A549 (cell line): ENCODE data around the gene RASGEF1C. TPM values are rescaled to one million over a fixed set of nuclear protein-coding genes. Genes with fewer than 3 reads are reported as not detected.

Source experiments
- ATAC-seq, 2 experiments: fragments of 200-7000 bp in 1 of 2; fragments of >200 bp in 1 of 2; cut with Nextera tagmentation in 1 of 2; cut with Tn5 transposase in 1 of 2; 3 replicates each; pipeline versions ENCODE4 v1.8.0 to v1.9.1; 2018 to 2020; ENCODE audit warnings: mild to moderate bottlenecking in 1 of 2, moderate library complexity in 1 of 2
- CTCF ChIA-PET: fragments of 300-600 bp; sonication (Branson Sonifier 250); formaldehyde crosslinking; extraction: SDS; loops from one replicate; lab custom pipeline; 2021; ENCODE audit warnings: antibody characterized with exemption, inconsistent platforms; lab: Yijun Ruan, JAX
- POLR2A ChIA-PET: fragments of 350-600 bp; formaldehyde crosslinking; extraction: SDS; loops from one replicate; lab custom pipeline; 2021; ENCODE audit warnings: antibody characterized with exemption, inconsistent platforms; lab: Yijun Ruan, JAX
- DNase-seq, 2 experiments: peaks; one replicate each; pipeline versions ENCODE4 v3.0.0 to v3.0.0-alpha.2; 2011 to 2016; ENCODE audit warnings: low read depth in 1 of 2, low spot score in 1 of 2
- FAIRE-seq: peaks from 2 replicates; lab custom pipeline; 2011; peaks lifted over from hg19 to GRCh38; lab: Jason Lieb, UNC
- H3K27ac ChIP-seq, 2 experiments: fragments of >200 bp; sonication (Bioruptor Twin); formaldehyde crosslinking; 3 replicates each; pipeline ENCODE4 v1.5.1; 2016 to 2017
- H3K4me1 ChIP-seq: fragments of >200 bp; sonication (Bioruptor Twin); formaldehyde crosslinking; 3 replicates; pipeline ENCODE4 v1.6.1; 2016
- H3K4me2 ChIP-seq: fragments of >200 bp; sonication (Bioruptor Twin); formaldehyde crosslinking; 3 replicates; pipeline ENCODE4 v1.6.1; 2016
- H3K4me3 ChIP-seq: fragments of >200 bp; sonication (Bioruptor Twin); formaldehyde crosslinking; 3 replicates; pipeline ENCODE4 v1.5.1; 2016
- H3K9me3 ChIP-seq: fragments of >200 bp; sonication (Bioruptor Twin); formaldehyde crosslinking; 3 replicates; pipeline ENCODE4 v1.6.1; 2016
- CHD4 ChIP-seq: fragments of 200-600 bp; sonication (generic); IDR thresholded peaks from 2 replicates; pipeline ENCODE4 v1.6.1; 2016; ENCODE audit warnings: antibody characterized with exemption, mild to moderate bottlenecking, borderline replicate concordance
- EHF ChIP-seq: fragments of 250-450 bp; sonication (Bioruptor Pico); IDR thresholded peaks from 2 replicates; pipeline ENCODE4 v1.5.0; 2020; ENCODE audit warnings: mild to moderate bottlenecking
- EHMT2 ChIP-seq: fragments of 200-600 bp; sonication (generic); IDR thresholded peaks from 2 replicates; pipeline ENCODE4 v1.6.1; 2016; ENCODE audit warnings: antibody characterized with exemption, low read depth, mild to moderate bottlenecking, moderate library complexity
- EP300 ChIP-seq, 2 experiments: fragments of >200 bp; sonication (Bioruptor Twin); formaldehyde crosslinking; IDR thresholded peaks; 2 replicates in 1 of 2; 3 replicates in 1 of 2; pipeline ENCODE4 v1.6.1; 2016 to 2017
- ESRRA ChIP-seq: fragments of 150-350 bp; IDR thresholded peaks from 2 replicates; pipeline ENCODE4 v1.6.1; 2014; ENCODE audit warnings: mild to moderate bottlenecking, low read length, borderline replicate concordance
- HDAC2 ChIP-seq: fragments of 200-600 bp; sonication (generic); IDR thresholded peaks from 2 replicates; pipeline ENCODE4 v1.6.1; 2016
- HEYL ChIP-seq: fragments of 250-450 bp; sonication (Bioruptor Pico); IDR thresholded peaks from 2 replicates; pipeline ENCODE4 v1.8.0; 2021; ENCODE audit warnings: mild to moderate bottlenecking, moderate library complexity
- HOXB13 ChIP-seq: fragments of 250-450 bp; sonication (Bioruptor Pico); IDR thresholded peaks from 2 replicates; pipeline ENCODE4 v1.5.0; 2020; ENCODE audit warnings: low read depth, mild to moderate bottlenecking, moderate library complexity
- HOXB5 ChIP-seq: fragments of 250-450 bp; sonication (Bioruptor Pico); IDR thresholded peaks from 2 replicates; pipeline ENCODE4 v1.5.0; 2020; ENCODE audit warnings: mild to moderate bottlenecking, moderate library complexity
- JUN ChIP-seq, 2 experiments: fragments of >200 bp; sonication (Bioruptor Twin); formaldehyde crosslinking; IDR thresholded peaks; 2 replicates in 1 of 2; 3 replicates in 1 of 2; pipeline ENCODE4 v1.6.1; 2016 to 2017
- KDM5A ChIP-seq: fragments of 200-600 bp; sonication (generic); IDR thresholded peaks from 2 replicates; pipeline ENCODE4 v1.6.1; 2016; ENCODE audit warnings: antibody characterized with exemption, mild to moderate bottlenecking
- MAFK ChIP-seq: fragments of 450-650 bp; IDR thresholded peaks from 2 replicates; pipeline ENCODE4 v1.6.1; 2014; ENCODE audit not compliant: partially characterized antibody
- MAZ ChIP-seq: fragments of 150-350 bp; IDR thresholded peaks from 2 replicates; pipeline ENCODE4 v1.6.1; 2014; ENCODE audit warnings: antibody characterized with exemption, low read depth, low read length, borderline replicate concordance
- MYC ChIP-seq: IDR thresholded peaks from 2 replicates; pipeline ENCODE4 v1.6.1; 2012; ENCODE audit warnings: mild to moderate bottlenecking, inconsistent platforms, low read length, improper control_type of control experiment, borderline replicate concordance
- PBX3 ChIP-seq: IDR thresholded peaks from 2 replicates; pipeline ENCODE4 v1.6.1; 2012
- POLR2AphosphoS2 ChIP-seq: conservative IDR thresholded peaks from 2 replicates; pipeline ENCODE4 v1.6.1; 2012; ENCODE audit warnings: low read length, improper control_type of control experiment, inconsistent platforms
- RAD21 ChIP-seq, 2 experiments: fragments of >200 bp in 1 of 2; sonication (Bioruptor Twin) in 1 of 2; formaldehyde crosslinking in 1 of 2; IDR thresholded peaks in 1 of 2; conservative IDR thresholded peaks in 1 of 2; 2 replicates in 1 of 2; 3 replicates in 1 of 2; pipeline ENCODE4 v1.6.1; 2012 to 2018; ENCODE audit warnings: inconsistent platforms in 1 of 2
- RARB ChIP-seq: fragments of 250-450 bp; sonication (Bioruptor Pico); IDR thresholded peaks from 2 replicates; pipeline ENCODE4 v1.8.0; 2021; ENCODE audit warnings: mild to moderate bottlenecking, moderate library complexity
- RCOR1 ChIP-seq: fragments of 150-350 bp; IDR thresholded peaks from 2 replicates; pipeline ENCODE4 v1.6.1; 2014; ENCODE audit warnings: antibody characterized with exemption, low read length, low read depth
- RFX5 ChIP-seq: fragments of 450-650 bp; IDR thresholded peaks from 2 replicates; pipeline ENCODE4 v1.7.1; 2014; ENCODE audit warnings: antibody characterized with exemption, mild to moderate bottlenecking, moderate library complexity
- RNF2 ChIP-seq: fragments of 200-600 bp; sonication (generic); IDR thresholded peaks from 2 replicates; pipeline ENCODE4 v1.6.1; 2016; ENCODE audit warnings: low read depth, mild to moderate bottlenecking, antibody characterized with exemption, moderate library complexity, borderline replicate concordance
- SREBF2 ChIP-seq: fragments of 450-650 bp; IDR thresholded peaks from 2 replicates; pipeline ENCODE4 v1.6.1; 2014; ENCODE audit warnings: mild to moderate bottlenecking, moderate library complexity
- TFCP2L1 ChIP-seq: fragments of 250-450 bp; sonication (Bioruptor Pico); IDR thresholded peaks from 2 replicates; pipeline ENCODE4 v1.5.0; 2021; ENCODE audit warnings: mild to moderate bottlenecking
- ZC3H11A ChIP-seq: fragments of 450-650 bp; IDR thresholded peaks from 2 replicates; pipeline ENCODE4 v1.6.1; 2014; ENCODE audit warnings: antibody characterized with exemption, mild to moderate bottlenecking
- ZFP36 ChIP-seq: fragments of 450-650 bp; IDR thresholded peaks from 2 replicates; pipeline ENCODE4 v1.6.1; 2014; ENCODE audit warnings: borderline replicate concordance; ENCODE audit not compliant: partially characterized antibody
- ZNF302 ChIP-seq: fragments of 250-450 bp; sonication (Bioruptor Pico); IDR thresholded peaks from 2 replicates; pipeline ENCODE4 v1.9.0; 2021; ENCODE audit warnings: inconsistent platforms, mild to moderate bottlenecking, moderate library complexity
- ZSCAN20 ChIP-seq: fragments of 250-450 bp; sonication (Bioruptor Pico); IDR thresholded peaks from 2 replicates; pipeline ENCODE4 v1.8.0; 2022; ENCODE audit warnings: mild to moderate bottlenecking, moderate library complexity
- WGBS: methylation state at CpG from one replicate; pipeline ENCODE4 v1.1.6; 2017; ENCODE audit errors: missing lambda C conversion rate; 5-methylcytosine and 5-hydroxymethylcytosine counted together
- polyA plus RNA-seq, 4 experiments: library from polyadenylated mRNA; depleted of rRNA in 3 of 4; stranded (reverse); fragments of >200 nt; fragmentation: RNase III in 1 of 4; extraction: RNeasy Plus Mini Kit Qiagen cat#74134 plus additional on column Dnase treatment in 1 of 4; gene quantifications; 2 replicates in 3 of 4; 3 replicates in 1 of 4; pipeline ENCODE4 v1.2.3, GENCODE V29; 2011 to 2017
- TF ChIP-seq, protein P1 (sequence below): IDR thresholded peaks from 2 replicates; pipeline ENCODE4 v1.6.1; 2012
- TF ChIP-seq, protein P2 (sequence below): fragments of 250-450 bp; sonication (Bioruptor Pico); IDR thresholded peaks from 2 replicates; pipeline ENCODE4 v1.5.0; 2020; ENCODE audit warnings: low read depth, mild to moderate bottlenecking, moderate library complexity
- TF ChIP-seq, protein P3 (sequence below): fragments of 450-650 bp; IDR thresholded peaks from 2 replicates; pipeline ENCODE4 v1.6.1; 2014; ENCODE audit warnings: antibody characterized with exemption

RASGEF1C gene
- polyA plus RNA-seq, 2 of the 4 experiments (the other 2 are of a cell fraction) = 0.12 TPM; not detected in 1

DNA sequence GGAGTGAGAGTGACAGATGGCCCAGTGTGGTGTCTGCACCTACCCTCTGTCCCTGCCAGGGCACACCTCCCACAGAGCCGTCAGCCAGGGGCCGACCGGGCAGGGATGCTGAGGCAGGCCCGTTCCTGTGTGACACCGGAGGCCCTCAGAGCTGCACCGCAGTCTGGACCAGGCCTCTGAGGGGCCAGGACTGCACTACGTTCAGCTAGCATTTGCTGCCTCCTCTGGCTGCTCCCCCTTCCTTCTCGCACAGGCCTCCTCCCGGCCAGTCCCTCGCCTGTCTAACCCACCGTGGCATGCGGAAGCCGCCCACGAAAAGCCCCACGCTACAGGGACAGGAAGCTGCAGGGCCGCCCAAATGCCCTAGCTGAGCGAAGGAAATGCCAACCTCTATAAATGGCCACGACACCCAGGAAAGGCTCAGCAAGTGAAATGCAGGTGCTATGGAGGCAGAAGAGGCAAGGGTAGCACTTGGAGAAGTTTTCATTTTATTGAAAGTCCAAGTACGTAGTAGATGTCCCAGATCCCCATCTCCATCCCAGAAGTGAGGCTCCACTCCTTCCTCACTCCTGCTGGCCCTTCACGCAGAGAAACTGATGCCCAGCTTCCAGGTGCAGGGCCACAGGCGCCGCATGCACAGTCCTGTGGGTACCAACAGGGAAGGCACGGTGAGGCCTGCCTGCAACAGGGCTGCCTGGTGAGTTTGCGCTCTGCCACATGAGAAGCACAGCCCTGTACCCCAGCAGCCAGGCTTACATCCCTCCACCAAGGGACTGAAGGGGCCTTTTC is 44.2 kb upstream of the RASGEF1C start:
- H3K4me3 ChIP-seq = no peak overlapping the region
- no peak for ATAC-seq
- WGBS = 92% methylated on average over 17 of the region's 24 CpGs
- FAIRE-seq = no peak
- TF ChIP-seq PBX3 (no peak), ZFP36 (peak; percentile 91)
- no peak overlapping the region for H3K4me2 ChIP-seq
- ChIA-PET POLR2A (no interaction called here), CTCF (interaction anchor here (2.2 kb wide), 1 partner anchor 13 kb away, joined by 5 read pairs; no protein-coding TSS in a partner anchor)
- DNase-seq = peak in 1 of 2 experiments; percentile 44
- H3K9me3 ChIP-seq = peaks cover 96% of the 10 kb centered on the region
- no peak overlapping the region for H3K27ac ChIP-seq
- no peaks in the 10 kb centered on the region for H3K4me1 ChIP-seq

DNA sequence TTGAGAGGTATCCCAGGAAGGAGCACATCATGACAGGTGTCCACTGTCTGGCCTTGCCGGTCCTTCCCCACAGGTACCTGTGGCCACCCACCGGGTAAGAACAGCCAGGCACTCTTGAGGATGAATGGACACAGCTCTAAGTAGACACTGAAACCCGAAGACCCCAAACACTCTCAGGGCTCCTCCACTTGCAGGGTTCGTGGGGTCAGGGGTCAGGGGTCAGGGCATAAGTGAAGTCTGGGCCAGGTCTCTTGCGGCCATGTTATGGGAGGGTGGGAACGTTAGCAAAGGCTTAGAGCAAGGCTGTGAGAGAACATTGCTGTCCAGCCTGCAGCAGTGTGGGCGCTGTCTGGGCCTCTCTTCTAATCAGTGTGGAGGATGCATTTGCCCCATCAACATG is 42.9 kb upstream of the RASGEF1C start:
- Histone ChIP-seq H3K9me3 (peaks cover 93% of the 10 kb centered on the region), H3K4me1 (no peaks in the 10 kb centered on the region), H3K4me2 (no peak overlapping the region), H3K27ac (no peak overlapping the region), H3K4me3 (no peak overlapping the region)
- TF ChIP-seq, protein P1, sequence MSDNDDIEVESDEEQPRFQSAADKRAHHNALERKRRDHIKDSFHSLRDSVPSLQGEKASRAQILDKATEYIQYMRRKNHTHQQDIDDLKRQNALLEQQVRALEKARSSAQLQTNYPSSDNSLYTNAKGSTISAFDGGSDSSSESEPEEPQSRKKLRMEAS = no peak
- TF ChIP-seq EHF (CRISPR knock-in tag) (no peak), ESRRA (no peak), ZFP36 (no peak), TFCP2L1 (CRISPR knock-in tag) (no peak), CHD4 (no peak), HEYL (CRISPR knock-in tag) (no peak), RFX5 (no peak), RAD21 (conservative IDR thresholded peaks at IDR 0.05 in 1 of 2, IDR thresholded peaks at IDR 0.05 in 1 of 2) (no peak), HDAC2 (no peak), ZC3H11A (no peak), RNF2 (no peak), ZNF302 (CRISPR knock-in tag) (no peak), PBX3 (no peak), JUN (IDR thresholded peaks at IDR 0.05) (no peak), ZSCAN20 (CRISPR knock-in tag) (no peak), RARB (CRISPR knock-in tag) (no peak), EHMT2 (no peak)
- DNase-seq (no peak), ATAC-seq (no peak), FAIRE-seq (no peak)
- ChIA-PET POLR2A (no interaction called here), CTCF (interaction anchor here (1.1 kb wide), 1 partner anchor 9 kb away, joined by 3 read pairs; no protein-coding TSS in a partner anchor)
- 89% methylated on average over 7 of the region's 7 CpGs for WGBS

DNA sequence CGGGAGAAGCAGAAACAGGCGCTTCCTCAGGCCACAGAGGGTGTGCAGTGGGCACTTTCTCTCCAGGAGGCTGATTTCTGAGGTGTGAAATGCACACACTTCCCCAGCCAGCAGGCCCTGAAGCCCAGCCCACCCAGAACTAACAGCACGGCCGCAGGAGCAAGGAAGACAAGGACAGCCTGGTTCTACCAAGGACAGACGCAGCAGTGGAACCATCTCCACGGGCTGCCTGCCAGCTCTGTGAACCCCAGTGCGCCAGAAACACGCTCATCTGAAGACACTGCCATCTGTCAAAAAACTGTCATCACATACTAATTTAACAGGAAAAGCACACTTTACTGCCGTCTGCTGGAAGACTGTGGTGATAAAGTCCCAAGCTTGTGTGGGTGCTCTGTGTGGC is 42.1 kb upstream of the RASGEF1C start:
- ChIA-PET POLR2A (no interaction called here), CTCF (interaction anchor here (1.1 kb wide), 1 partner anchor 10 kb away, joined by 3 read pairs; no protein-coding TSS in a partner anchor)
- Histone ChIP-seq H3K4me2 (no peak overlapping the region), H3K4me1 (no peaks in the 10 kb centered on the region), H3K4me3 (no peak overlapping the region), H3K9me3 (peaks cover 94% of the 10 kb centered on the region), H3K27ac (no peak overlapping the region)
- FAIRE-seq = no peak
- no peak for DNase-seq
- no peak for ATAC-seq
- 95% methylated on average over 9 of the region's 9 CpGs for WGBS
- TF ChIP-seq EP300 (IDR thresholded peaks at IDR 0.05) (no peak), MAZ (no peak), POLR2AphosphoS2 (no peak), RARB (CRISPR knock-in tag) (no peak), MAFK (no peak), ZSCAN20 (CRISPR knock-in tag) (no peak), ZC3H11A (no peak), SREBF2 (no peak), KDM5A (no peak), HOXB13 (no peak), RCOR1 (no peak), HOXB5 (CRISPR knock-in tag) (no peak), EHMT2 (no peak), MYC (no peak)
- TF ChIP-seq, protein P2, sequence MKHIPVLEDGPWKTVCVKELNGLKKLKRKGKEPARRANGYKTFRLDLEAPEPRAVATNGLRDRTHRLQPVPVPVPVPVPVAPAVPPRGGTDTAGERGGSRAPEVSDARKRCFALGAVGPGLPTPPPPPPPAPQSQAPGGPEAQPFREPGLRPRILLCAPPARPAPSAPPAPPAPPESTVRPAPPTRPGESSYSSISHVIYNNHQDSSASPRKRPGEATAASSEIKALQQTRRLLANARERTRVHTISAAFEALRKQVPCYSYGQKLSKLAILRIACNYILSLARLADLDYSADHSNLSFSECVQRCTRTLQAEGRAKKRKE (CRISPR knock-in tag) = no peak
- TF ChIP-seq, protein P3, sequence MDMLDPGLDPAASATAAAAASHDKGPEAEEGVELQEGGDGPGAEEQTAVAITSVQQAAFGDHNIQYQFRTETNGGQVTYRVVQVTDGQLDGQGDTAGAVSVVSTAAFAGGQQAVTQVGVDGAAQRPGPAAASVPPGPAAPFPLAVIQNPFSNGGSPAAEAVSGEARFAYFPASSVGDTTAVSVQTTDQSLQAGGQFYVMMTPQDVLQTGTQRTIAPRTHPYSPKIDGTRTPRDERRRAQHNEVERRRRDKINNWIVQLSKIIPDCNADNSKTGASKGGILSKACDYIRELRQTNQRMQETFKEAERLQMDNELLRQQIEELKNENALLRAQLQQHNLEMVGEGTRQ = no peak
